GM18526 (cell line): ENCODE results near the gene HSDL2.

Experiments used
- POLR2A ChIP-seq: IDR thresholded peaks from 3 replicates; pipeline ENCODE4 v1.6.1; 2011; ENCODE audit not compliant: insufficient read length; ENCODE audit errors: extremely low read depth

HSDL2 gene

DNA sequence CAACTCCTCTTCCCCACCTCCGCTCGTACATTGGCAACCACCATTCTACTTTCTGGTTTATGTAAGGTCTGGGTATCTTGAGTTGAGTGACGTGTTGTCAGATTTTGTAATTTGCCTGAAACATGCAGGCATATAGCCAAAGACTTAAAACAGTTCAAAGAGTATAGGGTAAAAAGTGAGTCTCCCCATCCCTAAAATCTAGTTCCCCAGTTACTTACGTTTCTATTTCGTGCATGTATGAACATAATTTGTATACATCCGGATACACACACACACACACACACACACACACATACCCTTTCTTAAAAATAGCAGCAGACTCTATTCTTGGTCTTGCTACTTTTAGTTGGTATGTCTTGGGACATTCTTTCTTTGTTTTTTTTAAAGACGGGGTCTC is 915 bp downstream of the HSDL2 start:
- no peak for TF ChIP-seq POLR2A

DNA sequence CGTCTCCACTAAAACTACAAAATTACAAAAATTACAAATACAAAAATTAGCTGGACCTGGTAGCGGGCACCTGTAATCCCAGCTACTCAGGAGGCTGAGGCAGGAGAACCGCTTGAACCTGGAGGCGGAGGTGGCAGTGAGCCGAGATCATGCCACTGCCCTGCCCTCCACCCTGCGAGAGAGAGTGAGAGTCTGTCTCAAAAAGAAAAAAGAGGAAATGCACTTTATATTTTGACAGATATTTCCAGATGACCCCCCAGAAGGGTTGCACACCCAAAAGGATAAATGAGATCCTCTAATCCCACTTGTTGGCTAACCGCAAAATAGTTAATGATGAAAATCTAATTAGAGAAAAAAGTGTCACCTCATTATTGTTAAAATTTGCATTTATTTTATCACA is 2.2 kb downstream of the HSDL2 start:
- TF ChIP-seq POLR2A = no peak

DNA sequence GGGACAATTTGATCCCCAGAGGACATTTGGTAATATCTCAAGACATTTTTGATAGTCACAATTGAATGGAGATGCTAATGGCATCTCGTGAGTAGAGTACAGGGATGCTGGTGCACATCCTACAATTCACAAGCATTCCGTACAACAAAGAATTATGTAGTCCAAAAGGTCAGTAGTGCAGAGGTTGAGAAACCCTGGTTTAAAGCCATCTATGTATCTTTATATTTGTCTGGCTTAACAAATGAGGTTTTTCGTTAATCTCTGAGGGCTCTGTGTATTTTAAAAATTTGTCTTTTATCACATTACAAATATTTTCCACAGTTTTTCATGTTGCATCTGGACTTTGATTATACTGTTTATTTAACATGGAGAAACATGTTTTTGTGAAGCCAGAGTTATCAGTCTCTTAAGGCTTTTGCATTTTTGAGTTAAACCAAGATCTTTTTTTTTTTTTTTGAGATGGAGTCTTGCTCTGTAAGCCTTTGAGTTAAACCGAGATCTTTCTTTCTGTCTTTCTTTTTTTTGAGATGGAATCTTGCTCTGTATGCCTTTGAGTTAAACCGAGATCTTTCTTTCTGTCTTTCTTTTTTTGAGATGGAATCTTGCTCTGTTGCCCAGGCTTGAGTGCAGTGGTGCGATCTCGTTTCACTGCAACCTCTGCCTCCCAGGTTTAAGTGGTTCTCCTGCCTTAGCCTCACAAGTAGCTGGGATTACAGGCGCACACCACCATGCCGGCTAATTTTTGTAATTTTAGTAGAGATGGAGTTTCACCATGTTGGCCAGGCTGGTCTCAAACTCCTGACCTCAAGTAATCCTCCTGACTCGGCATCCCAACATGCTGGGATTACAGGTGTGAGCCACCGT is 2.8 kb downstream of the HSDL2 start:
- no peak for TF ChIP-seq POLR2A

DNA sequence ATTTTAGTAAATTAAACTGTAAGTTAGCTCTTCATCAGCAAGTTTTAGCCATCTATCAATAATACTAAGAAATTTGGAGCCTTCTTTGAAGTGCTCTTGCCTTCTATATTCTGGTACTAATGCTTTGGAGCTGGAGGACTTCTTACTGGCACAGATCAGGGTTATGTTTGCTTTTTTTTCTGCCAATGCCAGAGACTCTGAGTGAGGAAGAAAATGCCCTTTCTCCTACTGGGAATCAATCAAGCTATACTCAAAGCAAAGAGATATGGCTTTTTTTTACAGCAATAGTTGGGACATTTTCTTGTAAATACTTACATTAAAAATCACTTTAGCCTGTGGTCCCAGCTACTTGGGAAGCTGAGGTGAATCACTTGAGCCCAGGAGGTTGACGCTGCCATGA is 4.3 kb downstream of the HSDL2 start:
- TF ChIP-seq POLR2A = no peak

DNA sequence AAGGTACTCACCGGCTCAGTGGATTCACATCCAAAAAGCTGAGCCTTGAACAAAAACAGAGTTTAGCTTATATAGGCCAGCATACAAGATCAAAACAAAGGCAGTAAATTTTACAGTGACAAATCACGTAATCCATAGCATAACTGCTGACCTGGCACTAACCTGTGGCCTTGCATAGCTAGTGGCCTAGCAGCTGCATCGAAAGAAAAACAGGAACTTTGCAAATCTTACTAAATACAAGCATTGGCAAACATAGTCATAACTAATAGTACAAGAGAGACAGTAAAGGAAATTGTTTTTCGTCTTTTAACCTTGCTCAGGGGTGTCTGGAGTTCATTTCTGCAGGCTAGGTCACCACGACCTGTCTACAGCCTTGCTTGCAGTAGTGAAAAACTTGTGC is 4.8 kb downstream of the HSDL2 start:
- no peak for TF ChIP-seq POLR2A

DNA sequence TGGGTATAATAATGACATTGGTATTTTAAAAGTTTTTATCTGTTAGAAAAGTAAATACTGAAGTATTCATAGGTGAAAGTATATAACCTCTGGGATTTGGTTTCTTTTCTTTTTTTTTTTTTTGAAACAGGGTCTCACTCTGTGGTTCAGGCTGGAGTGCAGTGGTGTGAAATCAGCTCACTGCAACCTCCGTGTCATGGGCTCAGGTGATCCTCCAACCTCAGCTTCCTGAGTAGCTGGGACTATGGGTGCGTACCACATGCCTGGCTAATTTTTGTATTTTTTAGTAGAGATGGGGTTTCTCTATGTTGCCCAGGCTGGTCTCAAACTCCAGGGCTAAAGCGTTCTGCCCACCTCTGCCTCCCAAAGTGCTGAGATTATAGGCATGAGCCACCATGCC is 7.2 kb downstream of the HSDL2 start:
- no peak for TF ChIP-seq POLR2A

DNA sequence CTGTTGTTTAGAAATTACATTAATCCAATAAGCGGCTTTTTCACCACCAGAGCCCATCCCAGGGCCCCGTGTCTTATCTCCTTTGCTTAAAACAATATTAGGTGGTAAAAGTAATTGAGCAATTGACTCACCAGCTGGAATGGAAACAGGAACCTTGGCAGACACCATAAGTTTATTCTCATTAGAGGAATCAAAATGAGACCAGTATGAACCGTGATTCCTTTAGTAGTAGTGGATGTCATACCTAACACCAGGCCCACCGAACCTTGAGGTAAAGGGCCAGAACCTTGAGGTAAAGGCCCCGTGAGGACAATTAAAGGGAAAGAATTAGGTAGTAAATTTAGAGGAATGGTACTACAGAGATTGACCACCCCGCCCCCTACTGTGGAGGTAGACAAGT is 16.5 kb downstream of the HSDL2 start:
- TF ChIP-seq POLR2A = no peak

DNA sequence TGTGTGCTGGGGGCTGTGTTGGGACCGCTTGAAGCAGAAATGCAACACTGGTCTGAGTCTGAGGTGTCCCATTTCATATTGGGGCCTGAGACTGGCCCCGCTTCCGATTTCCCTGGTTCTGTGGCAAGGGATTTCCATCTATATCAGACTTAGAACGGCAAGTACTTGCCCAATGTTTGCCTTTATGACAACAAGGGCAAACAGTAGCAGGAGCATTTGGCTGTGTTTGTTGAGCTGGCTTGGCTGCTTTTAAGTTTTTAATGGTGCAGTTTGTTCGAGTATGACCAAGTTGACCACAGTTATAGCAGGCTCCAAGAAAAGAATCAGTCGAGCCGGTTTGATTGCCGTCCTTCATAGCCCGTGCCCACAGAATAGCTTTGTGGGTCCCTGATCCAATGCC is 17.0 kb downstream of the HSDL2 start:
- TF ChIP-seq POLR2A = no peak

DNA sequence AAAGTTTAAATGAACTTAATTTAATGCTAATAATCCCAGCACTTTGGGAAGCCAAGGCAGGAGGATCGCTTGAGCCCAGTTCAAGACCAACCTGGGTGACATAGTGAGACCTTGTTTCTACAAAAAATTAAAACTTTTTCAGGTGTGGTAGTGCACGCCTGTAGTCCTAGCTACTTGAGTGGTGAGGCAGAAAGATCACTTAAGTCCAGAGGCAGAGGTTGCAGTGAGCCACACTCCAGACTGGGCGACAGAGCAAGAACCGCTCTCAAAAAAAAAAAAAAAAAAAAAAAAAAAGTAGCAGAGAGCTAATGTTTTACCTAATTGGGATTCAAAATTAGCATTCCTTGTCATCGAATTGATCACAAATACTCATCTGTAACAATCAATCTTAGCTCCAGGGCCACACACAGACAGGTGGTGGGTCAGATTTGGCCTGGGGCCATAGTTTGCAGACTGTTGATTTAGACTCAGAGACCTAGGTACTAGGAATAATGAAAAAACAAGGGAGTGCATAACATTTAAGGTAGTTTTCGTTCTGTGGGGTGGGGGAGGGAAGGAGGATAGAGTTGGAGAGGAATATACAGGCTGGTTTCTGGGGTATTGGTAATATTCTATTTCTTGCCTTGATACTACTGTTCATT is 21.4 kb downstream of the HSDL2 start:
- TF ChIP-seq POLR2A = no peak

DNA sequence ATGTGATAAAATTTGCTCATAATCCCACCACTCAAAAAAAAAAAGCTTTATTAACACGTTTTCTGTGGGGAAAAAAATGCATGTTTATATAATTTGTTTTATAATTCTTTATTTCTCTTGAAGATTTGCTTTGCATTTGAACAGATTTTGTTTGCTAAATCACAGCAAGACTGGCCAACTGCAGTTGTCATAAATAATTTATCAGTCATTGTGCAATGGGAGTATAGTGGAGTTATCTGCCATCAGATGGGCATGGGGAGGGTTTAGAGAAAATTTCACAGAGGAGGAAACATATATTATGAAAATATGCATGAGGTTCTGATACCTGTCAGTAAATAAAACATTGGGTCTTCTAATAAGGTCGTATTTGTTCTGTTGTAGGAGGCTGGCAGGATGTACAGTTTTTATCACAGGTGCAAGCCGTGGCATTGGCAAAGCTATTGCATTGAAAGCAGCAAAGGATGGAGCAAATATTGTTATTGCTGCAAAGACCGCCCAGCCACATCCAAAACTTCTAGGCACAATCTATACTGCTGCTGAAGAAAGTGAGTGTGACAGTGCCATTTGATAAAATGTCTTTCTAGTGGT is 23.8 kb downstream of the HSDL2 start:
- TF ChIP-seq POLR2A = no peak

DNA sequence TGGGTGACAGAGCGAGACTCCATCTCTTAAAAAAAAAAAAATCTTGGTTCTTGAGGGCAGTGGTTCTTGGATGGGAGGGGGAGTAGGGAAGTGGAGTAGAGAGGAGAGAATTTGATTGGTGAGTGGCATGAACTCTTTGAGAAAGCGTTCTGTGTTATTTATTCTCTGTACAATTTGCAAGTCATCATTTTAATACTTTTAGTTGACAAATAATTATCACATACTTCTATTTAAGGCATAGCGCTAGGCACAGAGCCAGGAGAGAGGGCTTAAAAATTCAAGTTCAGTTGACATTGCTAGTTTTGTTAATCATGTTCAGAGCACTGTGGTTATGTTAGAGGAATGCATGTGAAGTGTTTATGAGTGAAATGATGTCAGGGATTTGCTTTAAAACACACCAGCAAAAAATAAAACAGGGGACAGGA is 24.6 kb downstream of the HSDL2 start:
- no peak for TF ChIP-seq POLR2A

DNA sequence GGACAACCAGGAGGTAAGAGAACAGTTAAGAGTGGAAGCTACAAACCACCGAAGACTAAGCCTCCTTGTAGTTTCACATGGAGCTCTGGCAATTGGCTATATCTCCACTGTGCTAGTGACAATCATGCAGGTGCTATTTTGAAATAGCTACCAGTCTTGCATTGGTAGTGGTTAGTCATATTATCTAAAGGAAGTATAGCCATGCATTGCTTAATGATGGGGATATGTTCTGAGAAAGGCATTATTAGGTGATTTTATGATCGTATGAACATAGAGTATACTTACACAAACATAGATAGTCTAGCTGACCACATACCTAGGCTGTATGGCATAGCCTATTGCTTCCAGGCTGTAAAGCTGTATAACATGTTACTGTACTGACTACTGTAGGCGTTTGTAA is 28.4 kb downstream of the HSDL2 start:
- no peak for TF ChIP-seq POLR2A

DNA sequence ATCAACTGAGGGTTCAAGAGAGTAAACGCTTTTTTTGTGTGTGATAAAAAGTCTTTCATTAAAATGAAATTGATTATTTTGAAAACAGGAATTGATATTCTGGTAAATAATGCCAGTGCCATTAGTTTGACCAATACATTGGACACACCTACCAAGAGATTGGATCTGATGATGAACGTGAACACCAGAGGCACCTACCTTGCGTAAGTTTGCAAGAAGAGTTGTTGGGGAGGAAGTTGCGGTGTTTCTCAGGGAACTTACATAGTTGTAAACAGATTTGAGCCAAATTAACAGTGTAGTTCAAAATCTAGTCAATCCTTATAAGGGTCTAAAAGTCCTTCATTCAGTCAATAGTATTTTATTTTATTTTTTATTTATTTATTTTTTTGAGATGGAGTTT is 28.9 kb downstream of the HSDL2 start:
- no peak for TF ChIP-seq POLR2A

DNA sequence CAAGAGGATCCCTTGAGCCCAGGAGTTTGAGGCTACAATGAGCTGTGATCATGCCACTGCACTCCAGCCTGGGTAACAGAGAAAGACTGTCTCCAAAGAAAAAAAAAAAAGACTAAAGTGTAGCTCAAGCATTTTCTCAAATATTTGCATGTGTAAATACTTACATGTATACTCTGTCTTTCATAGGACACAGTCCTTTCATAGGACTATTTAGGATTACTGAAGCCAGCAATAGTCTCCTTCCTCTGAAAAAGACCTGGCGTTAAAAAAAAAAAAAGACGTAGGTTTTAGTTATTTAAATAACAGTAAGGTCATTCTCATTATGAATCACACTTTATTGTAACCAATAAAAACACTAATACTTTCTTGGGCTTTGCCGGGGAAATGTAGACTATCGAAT is 29.9 kb downstream of the HSDL2 start:
- no peak for TF ChIP-seq POLR2A

DNA sequence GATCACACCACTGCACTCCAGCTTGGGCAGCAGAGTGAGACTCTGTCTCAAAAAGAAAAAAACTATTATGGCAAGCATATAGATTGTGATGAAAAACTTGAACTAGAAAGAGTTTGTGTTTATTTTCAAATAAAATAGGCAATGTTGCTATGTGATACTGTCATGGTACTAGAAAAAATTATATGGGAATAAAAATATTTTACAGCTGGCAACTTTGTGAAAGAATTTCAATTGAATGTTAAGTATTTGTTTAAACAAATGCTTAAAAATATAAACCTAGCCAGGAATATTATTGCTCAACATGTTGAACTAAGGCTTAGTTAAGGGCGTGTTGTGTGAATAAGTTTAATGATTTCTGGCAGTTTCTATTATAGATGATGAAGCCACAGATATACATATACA is 31.7 kb downstream of the HSDL2 start:
- TF ChIP-seq POLR2A = no peak

DNA sequence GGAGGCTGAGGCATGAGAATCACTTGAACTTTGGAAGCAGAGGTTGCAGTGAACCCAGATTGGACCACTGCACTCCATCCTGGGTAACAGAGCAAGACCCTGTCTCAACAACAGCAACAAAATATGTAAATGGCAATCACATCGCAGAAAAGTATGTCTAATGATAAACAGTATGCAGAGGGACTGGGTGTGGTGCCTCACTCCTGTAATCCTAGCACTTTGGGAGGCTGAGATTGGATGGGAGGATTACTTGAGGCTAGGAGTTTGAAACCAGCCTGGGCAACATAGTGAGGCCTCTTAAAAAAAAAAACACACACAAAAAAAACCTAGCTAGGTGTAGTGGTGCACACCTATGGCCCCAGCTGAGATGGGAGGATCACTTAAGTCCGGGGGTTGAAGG is 40.3 kb downstream of the HSDL2 start:
- no peak for TF ChIP-seq POLR2A

DNA sequence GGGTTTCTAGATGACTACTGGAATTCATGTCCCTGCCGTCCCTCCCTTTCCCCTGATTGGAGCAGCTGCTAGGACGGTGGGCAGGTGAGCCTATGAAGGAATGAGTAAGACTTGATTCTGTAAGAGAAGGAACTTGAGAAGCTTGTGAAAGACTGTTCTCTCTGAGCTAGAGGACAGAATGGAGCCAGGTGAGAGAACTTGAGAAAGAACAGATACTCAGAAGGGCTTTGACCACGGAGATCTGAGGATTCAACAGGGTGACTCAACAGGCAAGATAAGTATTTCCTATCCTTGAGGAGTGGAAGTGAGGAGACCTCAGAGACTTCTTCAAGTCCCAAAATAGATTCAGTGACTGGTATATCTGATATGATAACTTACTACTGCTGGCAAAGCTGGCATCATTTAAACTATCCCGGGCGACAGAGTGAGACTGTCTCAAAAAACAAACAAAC is 41.9 kb downstream of the HSDL2 start:
- no peak for TF ChIP-seq POLR2A
